GM18861 (cell line): ENCODE results near the gene HACD2.

Source experiments
- ATAC-seq: cut with Tn5 transposase; IDR thresholded peaks from one replicate; pipeline ENCODE4 v1.9.1; 2021; ENCODE audit not compliant: unreplicated experiment

The HACD2 gene

DNA sequence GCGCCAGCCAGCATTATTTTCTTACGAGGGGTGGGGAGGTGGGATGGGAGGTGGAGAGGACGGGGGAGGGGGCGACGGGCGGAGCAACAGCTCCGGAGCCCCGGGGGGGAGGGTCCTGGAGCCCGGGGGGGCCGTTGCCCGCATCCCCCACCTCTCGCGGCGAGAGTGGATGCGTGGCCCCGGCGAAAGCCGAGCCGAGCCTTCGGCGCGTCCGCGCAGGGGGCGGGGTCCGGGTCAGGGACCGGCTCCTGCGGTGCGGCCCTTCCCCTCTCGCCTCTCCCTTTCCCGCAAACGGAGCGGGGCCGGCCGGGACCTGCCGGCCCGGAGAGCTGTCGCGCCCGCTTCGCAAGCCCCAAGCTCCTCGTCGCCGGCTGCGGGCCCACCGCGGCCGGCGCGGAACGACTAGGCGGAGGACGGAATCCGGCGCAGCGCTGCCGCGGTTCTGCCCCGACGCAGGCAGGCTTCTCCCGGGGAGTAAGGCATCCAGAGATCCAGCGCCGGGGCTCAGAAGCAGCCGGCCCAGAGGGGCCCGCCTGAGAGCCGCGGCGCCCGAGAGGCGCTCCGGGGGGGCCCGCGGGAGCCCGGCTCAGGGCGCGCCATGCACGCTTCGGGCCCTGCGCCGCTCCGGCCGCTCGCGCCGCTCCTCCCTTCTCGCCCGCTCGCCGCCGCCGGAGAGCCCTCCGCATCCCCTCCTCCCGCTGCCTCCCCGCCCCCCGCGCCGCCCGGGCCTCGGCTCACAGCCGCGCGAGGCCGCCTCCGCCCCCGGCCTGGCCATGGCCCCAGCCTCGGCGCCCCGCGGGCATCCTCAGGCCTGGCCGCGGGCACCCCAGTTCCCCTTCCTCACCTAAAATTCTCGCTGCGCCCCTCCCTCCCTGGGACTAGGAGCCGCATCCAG, 135.5 kb downstream of the HACD2 start:
- no peak for ATAC-seq

DNA sequence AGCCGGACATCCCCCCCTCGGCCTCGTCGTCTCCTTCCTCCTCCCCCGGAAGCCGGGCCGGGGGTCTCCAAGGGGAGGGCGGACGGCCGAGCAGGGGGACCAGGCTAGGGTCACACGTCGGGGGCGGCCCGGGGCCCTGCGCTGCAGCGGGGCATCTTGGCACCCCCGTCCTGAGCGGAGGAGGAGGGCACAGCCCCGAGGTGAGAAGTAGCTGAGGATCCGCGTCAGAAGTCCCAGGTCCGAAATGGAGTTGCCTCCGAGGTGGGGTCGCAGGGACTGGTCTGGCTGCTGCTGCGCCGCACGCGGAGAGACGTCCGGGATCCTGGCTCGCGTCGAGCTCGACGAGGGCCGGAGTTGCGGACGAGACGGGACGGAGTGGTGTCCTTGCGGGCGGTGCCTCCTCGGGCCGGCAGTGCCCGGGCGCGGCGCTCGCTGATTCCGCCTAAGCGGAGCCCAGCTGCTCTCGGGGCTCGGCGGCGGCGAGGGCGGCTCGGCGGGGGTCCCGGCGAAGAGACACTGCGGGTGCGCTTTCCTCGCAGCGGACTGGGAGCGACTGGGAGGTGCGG, 136.2 kb downstream of the HACD2 start, which contains the start of gene ADCY5:
TSS of gene ADCY5 (minus strand) at position 555 of the 566 bp plus-strand sequence. CDS start at position 10, 545 bp downstream.
- ATAC-seq, result no peak

DNA sequence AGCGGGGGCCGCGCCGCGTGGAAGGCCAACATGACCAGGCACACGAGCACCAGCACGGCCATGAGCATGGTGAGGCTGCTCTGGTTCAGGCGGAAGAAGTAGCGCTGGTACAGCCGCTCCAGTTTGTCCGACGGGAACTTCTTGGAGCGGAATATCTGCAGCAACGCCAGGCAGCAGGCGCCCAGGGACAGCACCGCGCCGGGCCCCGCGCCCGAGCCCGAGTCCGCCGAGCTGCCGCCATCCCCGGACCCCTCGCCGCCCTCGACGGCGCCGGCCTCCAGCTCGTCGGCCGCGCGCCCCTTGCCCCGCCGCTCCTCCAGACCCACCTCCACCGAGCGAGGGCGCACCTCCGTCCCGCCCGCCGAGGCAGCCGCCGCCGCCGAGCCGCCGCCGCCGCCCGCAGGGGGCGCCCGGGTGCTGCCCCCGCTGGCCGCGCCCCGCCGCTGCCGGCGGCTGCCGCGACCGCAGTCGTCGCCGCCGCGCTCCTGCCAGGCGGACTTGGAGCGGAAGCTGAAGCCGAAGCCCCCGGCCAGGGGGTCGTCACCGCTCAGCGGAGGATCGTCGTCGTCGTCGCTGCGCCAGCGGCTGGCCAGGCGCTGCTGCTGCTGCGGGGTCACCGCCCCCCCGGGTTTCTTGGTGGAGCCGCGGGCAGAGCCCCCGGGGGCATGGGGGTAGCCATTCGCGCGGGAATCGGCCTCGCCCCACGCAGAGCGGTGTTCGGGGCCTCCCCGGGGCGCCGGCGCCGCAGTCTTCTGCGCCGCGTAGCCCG, 136.9 kb downstream of the HACD2 start:
- ATAC-seq, result no peak

DNA sequence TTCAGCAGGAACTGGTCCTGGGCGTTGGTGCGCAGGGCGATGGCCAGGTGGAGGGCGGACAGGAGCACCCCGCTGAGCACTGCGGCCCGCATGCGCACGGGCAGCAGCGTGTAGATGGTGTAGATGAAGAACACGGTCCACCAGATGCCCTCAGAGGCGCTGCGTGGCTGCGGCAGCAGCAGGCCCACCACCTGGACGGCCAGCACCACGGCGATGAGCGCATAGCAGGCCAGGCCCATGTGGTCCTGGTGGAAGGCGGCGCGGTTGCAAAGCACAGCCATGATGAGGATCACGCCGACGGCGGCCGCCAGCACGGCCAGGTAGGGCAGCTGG, 137.5 kb downstream of the HACD2 start:
- ATAC-seq, result no peak

DNA sequence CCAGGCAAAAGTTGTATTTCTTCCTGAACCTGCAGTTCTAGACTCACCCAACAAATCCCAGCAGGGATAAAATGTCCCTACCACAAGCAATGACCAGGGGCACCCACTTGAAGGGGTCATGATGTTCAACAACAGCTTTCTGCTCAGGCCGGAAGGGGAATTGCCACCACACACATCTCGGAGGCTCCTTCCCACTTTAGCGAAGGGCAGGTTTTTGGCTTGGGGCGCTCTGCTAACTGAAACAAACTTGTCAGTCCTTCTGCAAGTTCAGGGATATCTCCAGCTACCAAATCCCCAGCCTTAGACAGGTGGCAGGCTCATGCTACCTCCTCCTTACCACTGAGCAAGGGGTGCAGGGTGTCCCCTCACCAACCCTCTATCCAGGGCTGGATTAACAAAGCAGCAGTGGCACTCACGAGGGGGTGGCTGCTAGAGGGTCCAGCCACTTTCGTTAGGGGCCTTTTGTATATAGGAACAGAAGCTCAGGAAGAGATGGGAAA, 138.2 kb downstream of the HACD2 start:
- ATAC-seq, result no peak

DNA sequence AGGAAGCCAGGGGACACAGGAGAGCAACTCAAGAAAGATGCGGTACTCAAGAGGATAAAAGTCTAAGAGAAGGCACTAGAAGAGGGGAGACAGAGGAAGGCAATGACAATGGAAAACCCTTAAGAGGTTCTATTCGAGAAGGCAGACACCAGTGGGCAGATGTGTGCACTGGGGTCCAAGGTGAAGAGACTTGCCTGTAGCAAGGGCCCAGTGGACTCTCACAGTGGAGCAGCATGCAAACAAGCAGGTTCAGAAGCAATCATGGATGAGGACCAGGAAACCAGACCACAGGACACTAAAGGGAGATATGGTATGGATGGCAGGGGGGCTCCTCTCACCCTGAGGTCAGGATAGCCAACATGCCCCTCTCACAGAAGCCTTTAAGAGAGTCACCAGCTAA, 138.6 kb downstream of the HACD2 start:
- no peak for ATAC-seq

DNA sequence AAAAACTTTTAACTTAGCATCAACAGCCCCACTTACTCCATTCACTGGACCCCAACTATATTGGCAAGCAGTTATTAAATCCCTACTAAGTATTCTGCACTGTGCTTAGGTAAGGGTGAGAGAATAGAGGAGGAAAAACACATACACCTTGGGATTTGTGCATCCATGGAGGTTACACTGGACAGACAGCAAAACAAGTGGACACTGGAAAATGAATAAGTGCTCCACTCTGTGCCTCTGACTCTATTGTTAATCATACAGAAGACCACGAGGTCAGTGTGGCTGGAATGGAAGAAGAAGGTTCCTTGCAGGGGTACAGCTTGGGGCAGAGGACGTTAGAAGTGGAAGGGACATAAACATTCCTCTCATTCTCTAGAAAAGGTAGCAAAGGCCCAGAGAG, 139.2 kb downstream of the HACD2 start:
- ATAC-seq, result no peak

DNA sequence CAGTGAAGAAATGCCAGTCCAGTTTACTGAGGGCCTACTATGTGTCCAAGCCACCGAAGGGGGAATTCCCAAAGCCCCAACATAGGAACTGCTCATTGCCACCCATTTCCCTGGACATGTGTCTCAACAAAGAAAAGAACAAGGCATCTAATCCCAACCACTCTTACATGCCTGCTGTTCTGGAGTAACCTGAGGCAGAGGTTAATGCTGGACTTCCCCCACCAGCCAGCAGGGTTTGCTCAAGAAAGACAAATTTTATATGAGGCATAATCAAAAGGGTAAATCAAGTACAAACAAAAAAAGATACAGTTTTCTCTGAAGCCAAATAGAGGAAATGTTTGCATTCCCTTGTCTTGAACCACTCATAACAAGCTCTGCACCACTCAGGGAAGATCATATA, 140.1 kb downstream of the HACD2 start:
- no peak for ATAC-seq

DNA sequence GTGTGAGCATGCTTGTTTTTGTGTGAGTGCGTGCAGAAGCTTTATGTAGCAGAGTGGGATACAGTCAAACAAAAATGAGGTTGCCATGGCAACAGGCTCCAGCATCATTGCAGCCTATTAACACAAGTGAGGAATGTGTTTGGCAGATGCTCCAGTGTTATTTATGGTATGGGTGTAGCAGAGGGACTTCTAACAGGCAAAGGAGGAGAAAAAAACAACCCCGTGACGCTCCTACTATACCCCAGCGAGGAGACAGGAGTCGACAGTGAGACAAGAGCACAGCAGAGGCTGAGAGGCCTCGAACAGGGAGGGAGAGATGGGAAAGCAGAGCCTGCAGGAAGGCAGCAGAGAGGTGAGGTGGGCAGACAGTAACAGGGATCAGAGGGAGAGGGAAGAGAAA, 140.8 kb downstream of the HACD2 start:
- ATAC-seq, result no peak

DNA sequence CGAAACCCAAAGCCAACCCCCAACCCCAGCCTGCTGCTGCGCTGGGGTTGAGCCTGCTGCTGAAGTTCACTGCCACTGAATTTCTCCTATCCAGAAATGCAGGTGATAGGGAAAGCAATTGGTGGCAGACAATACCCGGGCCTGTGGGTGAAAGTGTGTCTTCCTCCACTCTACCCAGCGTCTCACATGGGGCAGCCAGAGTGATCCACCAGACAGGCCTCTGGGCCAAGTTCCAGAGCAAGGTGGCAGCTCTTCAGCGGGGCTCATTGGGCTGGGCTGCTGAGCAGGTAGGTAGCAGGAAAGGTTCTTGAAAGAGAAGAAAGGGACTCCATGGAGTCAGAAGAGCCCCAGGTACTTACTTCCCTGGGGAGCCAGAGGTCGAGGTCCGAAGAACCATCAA, 141.9 kb downstream of the HACD2 start:
- ATAC-seq, result no peak

DNA sequence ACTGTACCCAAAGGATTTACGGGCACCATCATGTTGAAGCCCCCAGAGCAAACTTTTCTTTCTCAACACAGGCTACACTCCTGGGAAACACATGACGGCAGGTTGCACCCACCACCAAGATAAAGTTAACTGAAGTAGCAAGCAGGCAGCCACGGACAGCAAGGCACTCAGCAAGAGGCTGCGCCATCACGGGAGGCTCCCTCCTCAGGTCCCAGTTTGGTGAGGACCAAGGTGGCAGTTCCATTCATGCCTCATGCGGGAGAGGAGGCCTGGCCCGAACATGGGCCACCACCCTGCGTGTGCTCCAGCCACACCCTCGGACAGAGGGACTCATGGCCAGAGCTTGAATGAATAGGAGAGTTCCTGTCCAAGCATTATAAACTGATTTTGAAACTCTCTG, 142.7 kb downstream of the HACD2 start:
- no peak for ATAC-seq
